ENCODE results near the gene MLPH.

- TF ChIP-seq EZH2 (IDR thresholded peaks at IDR 0.05; ENCODE audit: borderline replicate concordance, low read depth, low read length, severe bottlenecking), result no peak
- TF ChIP-seq CTCF (IDR thresholded peaks at IDR 0.05; ENCODE audit: borderline replicate concordance, extremely low read depth, low read length, poor library complexity, severe bottlenecking), result no peak
These were observed 37.6 kb downstream of the MLPH start for GRCh38 chr2:237524631-237525030.

All from DND-41 (cell line).